SK-N-SH (cell line): ENCODE data around the gene LMTK2. TPM values are rescaled to one million over a fixed set of nuclear protein-coding genes. Genes with fewer than 3 reads are reported as not detected.

Experiments
- CTCF ChIA-PET: fragments of 300-600, 350-600 bp; formaldehyde crosslinking; extraction: SDS; loops from one replicate; lab custom pipeline; 2021; lab: Yijun Ruan, JAX
- POLR2A ChIA-PET: fragments of 350-600 bp; sonication (Branson Sonifier 250); formaldehyde crosslinking; extraction: SDS; loops from one replicate; lab custom pipeline; 2020; ENCODE audit warnings: antibody characterized with exemption, inconsistent platforms; lab: Yijun Ruan, JAX
- DNase-seq: peaks from one replicate; pipeline ENCODE4 v3.0.0; 2012
- H2AFZ ChIP-seq: fragments of 200-600 bp; sonication (generic); 2 replicates; pipeline ENCODE4 v1.8.1; 2016; ENCODE audit warnings: antibody characterized with exemption, mild to moderate bottlenecking, low read depth
- H3F3A ChIP-seq: fragments of 200-600 bp; sonication (generic); replicated peaks from 2 replicates; pipeline ENCODE3; 2016; ENCODE audit warnings: antibody characterized with exemption, mild to moderate bottlenecking; ENCODE audit not compliant: insufficient read depth
- H3K27ac ChIP-seq, 2 experiments: fragments of 200-500 bp in 1 of 2; fragments of 200-600 bp in 1 of 2; sonication (Bioruptor generic) in 1 of 2; sonication (generic), shearing (Covaris generic) in 1 of 2; 2 replicates each; pipeline versions ENCODE4 v1.5.1 to v1.6.1; 2014 to 2016; ENCODE audit warnings: low read depth in 2 of 2, inconsistent platforms in 1 of 2, low read length in 1 of 2, mild to moderate bottlenecking in 1 of 2, mixed read lengths in 1 of 2
- H3K27me3 ChIP-seq: fragments of 200-600 bp; sonication (generic), shearing (Covaris generic); 2 replicates; pipeline ENCODE4 v1.6.1; 2016; ENCODE audit warnings: mixed run types; ENCODE audit not compliant: insufficient read depth
- H3K36me3 ChIP-seq, 2 experiments: fragments of 200-500 bp in 1 of 2; fragments of 200-600 bp in 1 of 2; sonication (Bioruptor generic) in 1 of 2; sonication (generic) in 1 of 2; replicated peaks in 1 of 2; 2 replicates each; pipeline versions ENCODE3 to v1.5.1; 2014 to 2016; ENCODE audit warnings: low read length in 1 of 2, mild to moderate bottlenecking in 1 of 2; ENCODE audit not compliant: insufficient read depth in 2 of 2, control insufficient read depth in 1 of 2
- H3K4me1 ChIP-seq, 2 experiments: fragments of 200-500 bp in 1 of 2; fragments of 200-600 bp in 1 of 2; sonication (Bioruptor generic) in 1 of 2; sonication (generic), shearing (Covaris generic) in 1 of 2; 2 replicates each; pipeline versions ENCODE4 v1.5.1 to v1.6.1; 2014 to 2016; ENCODE audit warnings: low read depth in 1 of 2, low read length in 1 of 2, mixed run types in 1 of 2; ENCODE audit not compliant: insufficient read depth in 2 of 2, control insufficient read depth in 1 of 2
- H3K4me2 ChIP-seq: fragments of 200-600 bp; sonication (generic), shearing (Covaris generic); 2 replicates; pipeline ENCODE4 v1.6.1; 2017; ENCODE audit warnings: mixed run types
- H3K4me3 ChIP-seq, 2 experiments: fragments of 200-500 bp in 1 of 2; fragments of 200-600 bp in 1 of 2; sonication (Bioruptor generic) in 1 of 2; sonication (generic), shearing (Covaris generic) in 1 of 2; 2 replicates each; pipeline versions ENCODE4 v1.5.1 to v1.8.1; 2014 to 2016; ENCODE audit warnings: low read depth in 2 of 2, inconsistent platforms in 1 of 2, low read length in 1 of 2, mild to moderate bottlenecking in 1 of 2, mixed read lengths in 1 of 2, moderate library complexity in 1 of 2
- H3K79me2 ChIP-seq: fragments of 200-600 bp; sonication (generic); 2 replicates; pipeline ENCODE4 v1.8.1; 2017; ENCODE audit warnings: mild to moderate bottlenecking; ENCODE audit not compliant: insufficient read depth
- H3K9ac ChIP-seq: fragments of 200-600 bp; sonication (generic); 2 replicates; pipeline ENCODE4 v1.6.1; 2017; ENCODE audit warnings: mixed run types
- H3K9me2 ChIP-seq: fragments of 200-600 bp; sonication (generic); 2 replicates; pipeline ENCODE4 v1.6.1; 2017; ENCODE audit warnings: mixed run types
- H3K9me3 ChIP-seq: fragments of 200-600 bp; sonication (generic); 2 replicates; pipeline ENCODE4 v1.6.1; 2017; ENCODE audit warnings: mixed run types, mild to moderate bottlenecking, moderate library complexity
- H4K20me1 ChIP-seq: fragments of 200-600 bp; sonication (generic); 2 replicates; pipeline ENCODE4 v1.6.1; 2017; ENCODE audit warnings: mild to moderate bottlenecking, mixed run types; ENCODE audit not compliant: insufficient read depth
- CHD2 ChIP-seq: fragments of 150-350 bp; IDR thresholded peaks from 2 replicates; pipeline ENCODE4 v1.6.1; 2018; ENCODE audit warnings: low read length; ENCODE audit not compliant: partially characterized antibody
- ELF1 ChIP-seq: IDR thresholded peaks from 2 replicates; pipeline ENCODE4 v1.4.0; 2012
- EP300 ChIP-seq, 2 experiments: IDR thresholded peaks; 2 replicates each; pipeline versions ENCODE4 v1.4.0 to v1.6.1; 2012; ENCODE audit warnings: borderline replicate concordance in 1 of 2, low read depth in 1 of 2, low read length in 1 of 2
- FOSL2 ChIP-seq: IDR thresholded peaks from 2 replicates; pipeline ENCODE4 v1.4.0; 2012; ENCODE audit warnings: low read depth, mild to moderate bottlenecking, moderate library complexity, borderline replicate concordance
- FOXM1 ChIP-seq: IDR thresholded peaks from 2 replicates; pipeline ENCODE4 v1.4.0; 2012; ENCODE audit warnings: low read depth, mild to moderate bottlenecking
- GABPA ChIP-seq: IDR thresholded peaks from 2 replicates; pipeline ENCODE4 v1.4.0; 2012; ENCODE audit warnings: low read depth, mild to moderate bottlenecking
- GATA2 ChIP-seq: sonication (generic); formaldehyde crosslinking; IDR thresholded peaks from 2 replicates; pipeline ENCODE4 v1.5.0; 2020; ENCODE audit warnings: mild to moderate bottlenecking, missing genetic modification reagents
- JUND ChIP-seq: IDR thresholded peaks from 2 replicates; pipeline ENCODE4 v1.4.0; 2012
- NRF1 ChIP-seq: IDR thresholded peaks from 2 replicates; pipeline ENCODE4 v1.6.1; 2012; ENCODE audit warnings: low read depth, mild to moderate bottlenecking, low read length
- RAD21 ChIP-seq: IDR thresholded peaks from 2 replicates; pipeline ENCODE4 v1.6.1; 2012; ENCODE audit warnings: mild to moderate bottlenecking, low read length
- RCOR1 ChIP-seq: fragments of 150-350 bp; IDR thresholded peaks from 2 replicates; pipeline ENCODE4 v1.6.1; 2017; ENCODE audit warnings: antibody characterized with exemption, low read length
- RFX5 ChIP-seq: IDR thresholded peaks from 2 replicates; pipeline ENCODE4 v1.6.1; 2012; ENCODE audit warnings: mild to moderate bottlenecking, improper control_type of control experiment, low read length
- TAF1 ChIP-seq: IDR thresholded peaks from 2 replicates; pipeline ENCODE4 v1.6.1; 2012; ENCODE audit warnings: low read depth, mild to moderate bottlenecking, low read length, moderate library complexity, borderline replicate concordance
- YY1 ChIP-seq: IDR thresholded peaks from 2 replicates; pipeline ENCODE4 v1.4.0; 2012; ENCODE audit warnings: low read depth, mild to moderate bottlenecking
- WGBS: methylation state at CpG from one replicate; pipeline ENCODE4 v1.1.6; 2017; ENCODE audit warnings: low lambda C conversion rate; 5-methylcytosine and 5-hydroxymethylcytosine counted together
- polyA plus RNA-seq, 3 experiments: library from polyadenylated mRNA; depleted of rRNA; stranded (reverse); fragments of >200 nt; gene quantifications; 2 replicates each; pipeline ENCODE4 v1.2.3, GENCODE V29; 2012
- TF ChIP-seq, protein P1 (sequence below): IDR thresholded peaks from 2 replicates; pipeline ENCODE4 v1.6.1; 2012; ENCODE audit warnings: mild to moderate bottlenecking, low read depth, low read length, moderate library complexity
- TF ChIP-seq, protein P2 (sequence below): IDR thresholded peaks from 2 replicates; pipeline ENCODE4 v1.4.0; 2012; ENCODE audit warnings: low read depth
- TF ChIP-seq, protein P3 (sequence below): fragments of 150-350 bp; IDR thresholded peaks from 2 replicates; pipeline ENCODE4 v1.6.1; 2016; ENCODE audit warnings: mild to moderate bottlenecking, low read depth, low read length
- TF ChIP-seq, protein P4 (sequence below): IDR thresholded peaks from 2 replicates; pipeline ENCODE4; 2012

The LMTK2 gene
- polyA plus RNA-seq, 1 of the 3 experiments (the other 2 are of a cell fraction), result 9.0 TPM

DNA sequence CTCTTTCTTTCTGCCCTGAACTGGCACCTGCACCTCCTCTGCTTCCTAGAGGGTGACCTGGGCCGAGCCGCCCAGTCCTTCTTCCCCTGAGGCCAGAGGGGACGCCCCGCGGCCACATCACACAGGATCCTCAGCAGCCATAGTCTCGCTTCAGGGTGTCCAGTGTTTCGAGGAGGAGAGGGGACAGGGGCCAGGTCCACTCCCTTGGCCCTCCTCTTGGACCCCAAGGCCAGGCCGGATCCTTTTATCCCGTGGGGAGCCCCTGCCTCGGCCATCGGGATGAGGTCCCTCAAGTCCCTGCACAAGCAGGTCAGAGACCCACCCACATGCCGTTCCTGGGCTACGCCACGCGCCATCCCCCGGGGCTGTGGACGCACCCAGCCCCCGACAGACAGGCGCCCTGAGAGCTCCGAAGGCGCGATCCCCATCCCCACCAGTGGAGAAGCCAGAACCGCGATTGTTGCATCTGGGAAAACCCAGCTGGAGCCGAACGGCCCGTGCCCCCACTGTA is 108.2 kb downstream of the LMTK2 start:
- POLR2A ChIA-PET, result no interaction called here
- WGBS, result 92% methylated on average over 20 of the region's 27 CpGs

DNA sequence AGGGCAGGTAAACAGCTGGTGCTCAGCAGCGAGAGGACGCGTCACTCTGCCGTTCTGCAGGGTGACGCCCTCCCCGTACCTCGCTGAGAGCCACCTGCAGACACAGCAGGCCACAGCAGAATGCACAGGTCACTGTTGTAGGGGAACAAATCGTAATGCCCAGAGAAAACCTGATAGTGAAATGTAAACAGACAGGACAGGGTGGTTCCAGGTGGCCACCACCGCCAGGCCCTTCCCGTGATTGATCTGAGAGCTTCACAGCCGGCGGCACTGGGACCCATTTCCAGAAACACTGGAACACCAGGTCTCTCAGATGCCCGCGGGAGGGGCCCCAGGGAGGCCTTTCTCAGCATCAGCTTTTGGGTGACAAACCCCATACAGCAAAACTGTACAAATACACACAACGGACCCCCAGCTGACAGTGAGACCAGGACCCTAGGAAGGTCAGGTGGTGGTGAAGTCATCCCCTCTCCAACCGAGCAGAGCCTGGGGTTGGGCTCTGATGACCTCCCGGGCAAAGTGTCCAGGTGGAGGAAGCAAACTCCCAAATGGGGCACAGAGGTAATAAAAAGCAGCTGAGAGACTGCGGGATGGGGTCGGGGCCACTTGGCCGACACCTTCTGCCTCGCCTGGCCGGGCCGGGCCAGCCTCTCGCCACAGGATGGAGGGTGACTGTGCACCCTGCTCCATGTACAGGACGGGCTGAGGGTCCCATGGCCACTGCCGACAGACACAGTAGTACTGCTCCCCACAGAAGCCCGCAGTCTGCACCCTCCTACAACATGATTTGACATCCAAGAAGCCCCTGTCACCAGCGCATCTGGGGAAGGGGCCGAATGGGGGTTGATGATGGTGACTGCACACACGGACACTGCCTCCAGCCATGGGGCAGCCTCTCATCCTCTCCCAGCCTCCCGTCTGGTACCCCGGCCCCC is 109.2 kb downstream of the LMTK2 start:
- ChIA-PET CTCF (no interaction called here), POLR2A (no interaction called here)
- no peak overlapping the region for H3K4me2 ChIP-seq
- H3K9me3 ChIP-seq, result no peaks in the 10 kb centered on the region
- H2AFZ ChIP-seq, result no peak overlapping the region
- no peak for DNase-seq
- 87% methylated on average over 25 of the region's 32 CpGs for WGBS
- H3K36me3 ChIP-seq, result peaks cover 3 to 5% of the 10 kb centered on the region in 2 experiments
- H3K79me2 ChIP-seq, result no peaks in the 10 kb centered on the region
- H3K27ac ChIP-seq, result no peak overlapping the region
- H3K27me3 ChIP-seq, result no peaks in the 10 kb centered on the region
- no peak overlapping the region for H3K4me3 ChIP-seq
- no peaks in the 10 kb centered on the region for H4K20me1 ChIP-seq
- no peaks in the 10 kb centered on the region for H3K9me2 ChIP-seq
- no peak for TF ChIP-seq RFX5
- TF ChIP-seq NRF1, result no peak
- TF ChIP-seq GATA2 (CRISPR knock-in tag), result no peak
- TF ChIP-seq, protein P1, sequence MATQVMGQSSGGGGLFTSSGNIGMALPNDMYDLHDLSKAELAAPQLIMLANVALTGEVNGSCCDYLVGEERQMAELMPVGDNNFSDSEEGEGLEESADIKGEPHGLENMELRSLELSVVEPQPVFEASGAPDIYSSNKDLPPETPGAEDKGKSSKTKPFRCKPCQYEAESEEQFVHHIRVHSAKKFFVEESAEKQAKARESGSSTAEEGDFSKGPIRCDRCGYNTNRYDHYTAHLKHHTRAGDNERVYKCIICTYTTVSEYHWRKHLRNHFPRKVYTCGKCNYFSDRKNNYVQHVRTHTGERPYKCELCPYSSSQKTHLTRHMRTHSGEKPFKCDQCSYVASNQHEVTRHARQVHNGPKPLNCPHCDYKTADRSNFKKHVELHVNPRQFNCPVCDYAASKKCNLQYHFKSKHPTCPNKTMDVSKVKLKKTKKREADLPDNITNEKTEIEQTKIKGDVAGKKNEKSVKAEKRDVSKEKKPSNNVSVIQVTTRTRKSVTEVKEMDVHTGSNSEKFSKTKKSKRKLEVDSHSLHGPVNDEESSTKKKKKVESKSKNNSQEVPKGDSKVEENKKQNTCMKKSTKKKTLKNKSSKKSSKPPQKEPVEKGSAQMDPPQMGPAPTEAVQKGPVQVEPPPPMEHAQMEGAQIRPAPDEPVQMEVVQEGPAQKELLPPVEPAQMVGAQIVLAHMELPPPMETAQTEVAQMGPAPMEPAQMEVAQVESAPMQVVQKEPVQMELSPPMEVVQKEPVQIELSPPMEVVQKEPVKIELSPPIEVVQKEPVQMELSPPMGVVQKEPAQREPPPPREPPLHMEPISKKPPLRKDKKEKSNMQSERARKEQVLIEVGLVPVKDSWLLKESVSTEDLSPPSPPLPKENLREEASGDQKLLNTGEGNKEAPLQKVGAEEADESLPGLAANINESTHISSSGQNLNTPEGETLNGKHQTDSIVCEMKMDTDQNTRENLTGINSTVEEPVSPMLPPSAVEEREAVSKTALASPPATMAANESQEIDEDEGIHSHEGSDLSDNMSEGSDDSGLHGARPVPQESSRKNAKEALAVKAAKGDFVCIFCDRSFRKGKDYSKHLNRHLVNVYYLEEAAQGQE, result no peak
- no peak for TF ChIP-seq JUND
- TF ChIP-seq CHD2, result no peak
- TF ChIP-seq, protein P2, sequence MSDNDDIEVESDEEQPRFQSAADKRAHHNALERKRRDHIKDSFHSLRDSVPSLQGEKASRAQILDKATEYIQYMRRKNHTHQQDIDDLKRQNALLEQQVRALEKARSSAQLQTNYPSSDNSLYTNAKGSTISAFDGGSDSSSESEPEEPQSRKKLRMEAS, result no peak
- no peak for TF ChIP-seq FOSL2
- no peak for TF ChIP-seq RCOR1
- no peak for TF ChIP-seq YY1
- no peak for TF ChIP-seq TAF1
- no peak for TF ChIP-seq EP300 (IDR thresholded peaks at IDR 0.05; ENCODE audit: borderline replicate concordance in 1 of 2, low read depth in 1 of 2, low read length in 1 of 2)
- no peaks in the 10 kb centered on the region for H3F3A ChIP-seq
- H3K9ac ChIP-seq, result no peak overlapping the region
- H3K4me1 ChIP-seq, result peaks cover 0 to 3% of the 10 kb centered on the region in 2 experiments; a peak in 1 of 4 replicates

More for the DNA sequence above, 108.2 kb downstream of the LMTK2 start:
- Histone ChIP-seq H3K27ac (no peak overlapping the region), H4K20me1 (no peaks in the 10 kb centered on the region), H3K4me3 (no peak overlapping the region), H3K9ac (no peak overlapping the region), H3K79me2 (no peaks in the 10 kb centered on the region), H2AFZ (no peak overlapping the region), H3K9me3 (no peaks in the 10 kb centered on the region), H3K9me2 (no peaks in the 10 kb centered on the region), H3K36me3 (peaks cover 0 to 5% of the 10 kb centered on the region in 2 experiments), H3K4me2 (no peak overlapping the region), H3K4me1 (peaks cover 0 to 3% of the 10 kb centered on the region in 2 experiments; a peak in 1 of 4 replicates), H3F3A (no peaks in the 10 kb centered on the region), H3K27me3 (no peaks in the 10 kb centered on the region)
- no peak for TF ChIP-seq GABPA
- TF ChIP-seq FOXM1, result no peak
- TF ChIP-seq ELF1, result no peak
- no peak for TF ChIP-seq NRF1
- no peak for TF ChIP-seq RAD21
- TF ChIP-seq, protein P3, sequence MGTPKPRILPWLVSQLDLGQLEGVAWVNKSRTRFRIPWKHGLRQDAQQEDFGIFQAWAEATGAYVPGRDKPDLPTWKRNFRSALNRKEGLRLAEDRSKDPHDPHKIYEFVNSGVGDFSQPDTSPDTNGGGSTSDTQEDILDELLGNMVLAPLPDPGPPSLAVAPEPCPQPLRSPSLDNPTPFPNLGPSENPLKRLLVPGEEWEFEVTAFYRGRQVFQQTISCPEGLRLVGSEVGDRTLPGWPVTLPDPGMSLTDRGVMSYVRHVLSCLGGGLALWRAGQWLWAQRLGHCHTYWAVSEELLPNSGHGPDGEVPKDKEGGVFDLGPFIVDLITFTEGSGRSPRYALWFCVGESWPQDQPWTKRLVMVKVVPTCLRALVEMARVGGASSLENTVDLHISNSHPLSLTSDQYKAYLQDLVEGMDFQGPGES, result no peak
- TF ChIP-seq, protein P2, result no peak
- TF ChIP-seq, protein P4, sequence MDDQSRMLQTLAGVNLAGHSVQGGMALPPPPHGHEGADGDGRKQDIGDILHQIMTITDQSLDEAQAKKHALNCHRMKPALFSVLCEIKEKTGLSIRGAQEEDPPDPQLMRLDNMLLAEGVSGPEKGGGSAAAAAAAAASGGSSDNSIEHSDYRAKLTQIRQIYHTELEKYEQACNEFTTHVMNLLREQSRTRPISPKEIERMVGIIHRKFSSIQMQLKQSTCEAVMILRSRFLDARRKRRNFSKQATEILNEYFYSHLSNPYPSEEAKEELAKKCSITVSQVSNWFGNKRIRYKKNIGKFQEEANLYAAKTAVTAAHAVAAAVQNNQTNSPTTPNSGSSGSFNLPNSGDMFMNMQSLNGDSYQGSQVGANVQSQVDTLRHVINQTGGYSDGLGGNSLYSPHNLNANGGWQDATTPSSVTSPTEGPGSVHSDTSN, result no peak
- no peak for TF ChIP-seq CHD2
- CTCF ChIA-PET, result interaction anchor here (1.5 to 3.4 kb wide), 2 partner anchors 46 to 194 kb away, joined by 7 to 20 read pairs; no protein-coding TSS in a partner anchor
- peak; percentile 61 for DNase-seq
